Prostate gland (tissue), 2 donors: ENCODE data around the gene PPP1R12B. TPM values are rescaled to one million over a fixed set of nuclear protein-coding genes. Genes with fewer than 3 reads are reported as not detected.
"Not testable (repeated sequence)": the region's sequence is repeated elsewhere in the genome, so short reads cannot be mapped to it uniquely, and the experiment has no call there.

Experiments used
- DNase-seq: peaks from one replicate; pipeline ENCODE4 v3.0.0-alpha.2; 2019; ENCODE audit warnings: low spot score
- H3K27ac ChIP-seq, 2 donors: fragments of 200-600 bp; sonication (generic); 2 replicates each; pipeline ENCODE4 v1.5.1; 2017 to 2019
- H3K27me3 ChIP-seq: fragments of 200-600 bp; sonication (generic); replicated peaks from 2 replicates; pipeline ENCODE4 v1.5.1; 2019; ENCODE audit not compliant: insufficient read depth
- H3K36me3 ChIP-seq, 2 donors: fragments of 200-600 bp; sonication (generic); 1 replicate in 1 of 2; 2 replicates in 1 of 2; pipeline versions ENCODE4 v1.5.1 to v1.8.1; 2017 to 2019
- H3K4me1 ChIP-seq: fragments of 200-600 bp; sonication (generic); replicated peaks from 2 replicates; pipeline ENCODE4 v1.5.1; 2019
- H3K4me3 ChIP-seq, 2 donors: fragments of 200-600 bp; sonication (generic); 2 replicates each; pipeline ENCODE4 v1.5.1; 2017 to 2019
- H3K9me3 ChIP-seq: fragments of 200-600 bp; sonication (generic); 2 replicates; pipeline ENCODE4 v1.5.1; 2017
- CTCF ChIP-seq, 4 experiments: fragments of 200-600 bp in 2 of 4; fragments of 450-650 bp in 2 of 4; sonication (generic) in 2 of 4; IDR thresholded peaks; 1 replicate in 3 of 4; 2 replicates in 1 of 4; pipeline ENCODE4 v1.5.1; 2016 to 2019; ENCODE audit warnings: antibody characterized with exemption in 4 of 4, mild to moderate bottlenecking in 2 of 4, moderate library complexity in 2 of 4
- POLR2A ChIP-seq: fragments of 450-650 bp; IDR thresholded peaks from one replicate; pipeline ENCODE4 v1.6.1; 2016; ENCODE audit warnings: antibody characterized with exemption, mild to moderate bottlenecking
- POLR2AphosphoS5 ChIP-seq: sonication (generic); formaldehyde crosslinking; IDR thresholded peaks from one replicate; pipeline ENCODE4 v1.6.1; 2017; ENCODE audit warnings: antibody characterized with exemption
- WGBS: methylation state at CpG from one replicate; pipeline ENCODE4 v1.1.5; 2018; 5-methylcytosine and 5-hydroxymethylcytosine counted together
- intact Hi-C: fragments of 100-400 bp; cut with DNase I; formaldehyde crosslinking; loops from one replicate; pipeline ENCODE4 v1.14.2; 2022
- total RNA-seq, 2 donors: library from RNA; depleted of rRNA; stranded (reverse); fragments of >200 nt; gene quantifications; one replicate each; pipeline ENCODE4 v1.1.0, GENCODE V29; 2016

PPP1R12B gene
- total RNA-seq, 2 donors from 2014 or later, result 116 to 179 TPM

- peak overlapping the region; percentile 15 to 28 for H3K4me3 ChIP-seq
Observed at GRCh38 chr1:202539166-202539574, 190.7 kb downstream of the PPP1R12B start.

DNA sequence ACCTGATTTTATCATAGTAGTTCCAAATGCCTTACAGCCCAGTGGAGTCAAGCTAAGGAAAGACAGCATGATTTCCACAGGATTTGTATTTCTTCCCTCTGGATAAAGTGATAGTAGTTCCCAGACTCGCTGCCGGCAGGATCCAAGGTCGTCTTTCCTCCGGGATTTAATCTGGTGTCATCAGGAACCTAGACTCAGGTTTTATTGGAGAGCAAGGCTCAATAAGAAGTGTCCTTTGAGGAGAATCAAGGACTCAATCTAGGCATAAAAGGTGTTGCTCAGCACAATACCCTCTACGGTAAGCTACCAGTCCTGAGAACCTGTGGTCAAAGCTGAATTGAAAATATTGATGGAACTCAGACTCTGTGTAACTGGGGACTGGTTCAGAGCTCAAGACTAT lies 191.1 kb downstream of the PPP1R12B start:
- DNase-seq, H3K9me3 ChIP-seq, H3K27me3 ChIP-seq, intact Hi-C loops, H3K4me1 ChIP-seq, H3K36me3 ChIP-seq: not testable (repeated sequence)
- H3K27ac ChIP-seq, result peak overlapping the region; percentile 72 to 73
- peak overlapping the region; percentile 15 to 28 for H3K4me3 ChIP-seq
- WGBS, result 42% methylated on average over 5 of the region's 5 CpGs

More at GRCh38 chr1:202539166-202539574, 190.7 kb downstream of the PPP1R12B start:
- DNase-seq, result peak; percentile 48
- H3K9me3 ChIP-seq, H3K4me1 ChIP-seq, H3K27me3 ChIP-seq, H3K36me3 ChIP-seq, intact Hi-C loops: not testable (repeated sequence)
- peak; percentile 61 for TF ChIP-seq POLR2AphosphoS5
- peak overlapping the region; percentile 72 to 73 for H3K27ac ChIP-seq
- 13% methylated on average over 5 of the region's 5 CpGs for WGBS

GRCh38 chr1:202540014-202540413 lies 191.5 kb downstream of the PPP1R12B start:
- no peak for TF ChIP-seq CTCF (IDR thresholded peaks at IDR 0.05)
- no peak for TF ChIP-seq POLR2AphosphoS5
- TF ChIP-seq POLR2A, result no peak
- H3K9me3 ChIP-seq, result no peaks in the 10 kb centered on the region
- 37% methylated on average over 6 of the region's 6 CpGs for WGBS
- H3K4me1 ChIP-seq, result no peaks in the 10 kb centered on the region
- no peaks in the 10 kb centered on the region for H3K36me3 ChIP-seq
- H3K27ac ChIP-seq, result peak overlapping the region; percentile 72 to 73
- no peak for DNase-seq
- H3K4me3 ChIP-seq, result peak overlapping the region; percentile 15 to 28
- intact Hi-C loops, result no loop called here
- H3K27me3 ChIP-seq, result no peaks in the 10 kb centered on the region

GRCh38 chr1:202540448-202540847 lies 191.9 kb downstream of the PPP1R12B start:
- peak overlapping the region; percentile 72 to 73 for H3K27ac ChIP-seq
- 18% methylated on average over 2 of the region's 2 CpGs for WGBS
- peak overlapping the region; percentile 15 to 28 for H3K4me3 ChIP-seq
- H3K27me3 ChIP-seq, result no peaks in the 10 kb centered on the region
- TF ChIP-seq CTCF (IDR thresholded peaks at IDR 0.05) (no peak), POLR2AphosphoS5 (no peak), POLR2A (no peak)
- no peaks in the 10 kb centered on the region for H3K9me3 ChIP-seq
- no peak for DNase-seq
- no peaks in the 10 kb centered on the region for H3K4me1 ChIP-seq
- H3K36me3 ChIP-seq, result no peaks in the 10 kb centered on the region
- intact Hi-C loops, result no loop called here

- Histone ChIP-seq H3K4me3 (peak overlapping the region; percentile 15 to 28), H3K27ac (peak overlapping the region; percentile 72 to 73)
- 65% methylated on average over 2 of the region's 2 CpGs for WGBS
- H3K9me3 ChIP-seq, intact Hi-C loops, H3K27me3 ChIP-seq, H3K4me1 ChIP-seq, DNase-seq, H3K36me3 ChIP-seq: not testable (repeated sequence)
Observed at GRCh38 chr1:202540858-202541257, 192.4 kb downstream of the PPP1R12B start.

DNA sequence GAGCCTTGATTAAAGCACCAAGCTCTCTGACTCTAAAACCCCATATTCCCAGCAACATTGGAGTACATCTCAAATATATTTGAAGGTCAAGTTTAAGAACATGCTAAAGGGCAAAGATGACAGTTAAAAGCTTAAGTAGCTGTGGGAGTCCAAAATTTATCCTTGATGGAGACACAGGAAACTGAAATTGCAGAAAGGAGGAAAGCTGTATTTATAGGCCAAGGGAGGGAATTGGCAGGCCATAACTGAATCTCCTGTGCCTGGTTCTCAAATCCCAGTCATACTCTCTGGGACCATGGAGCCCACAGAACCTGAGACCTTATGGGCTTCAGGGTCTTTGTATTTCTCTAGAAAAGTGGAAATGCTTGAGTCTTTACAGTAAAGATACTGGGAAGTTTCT lies 193.9 kb downstream of the PPP1R12B start:
- DNase-seq, H3K27me3 ChIP-seq, H3K9me3 ChIP-seq, H3K4me1 ChIP-seq, H3K36me3 ChIP-seq, intact Hi-C loops: not testable (repeated sequence)
- Histone ChIP-seq H3K27ac (peak overlapping the region; percentile 51 to 73), H3K4me3 (peak overlapping the region; percentile 8 to 12)

DNA sequence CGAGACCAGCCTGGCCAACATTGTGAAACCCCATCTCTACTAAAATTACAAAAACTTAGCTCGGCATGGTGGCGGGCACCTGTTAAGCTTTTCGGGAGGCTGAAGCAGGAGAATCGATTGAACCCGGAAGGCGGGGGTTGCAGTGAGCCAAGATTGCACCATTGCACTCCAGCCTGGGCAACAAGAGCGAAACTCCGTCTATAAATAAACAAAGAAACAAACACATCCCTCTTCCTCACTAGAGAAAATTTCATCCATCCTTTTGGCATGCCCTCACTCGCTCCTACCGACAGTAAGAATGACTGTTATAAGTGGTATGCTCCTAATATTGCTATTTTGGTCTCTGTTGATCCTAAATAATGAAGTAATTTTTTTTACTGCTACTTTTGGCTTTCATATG lies 195.0 kb downstream of the PPP1R12B start:
- H3K4me3 ChIP-seq, result peak overlapping the region in 1 of 2 donors; percentile 7
- intact Hi-C loops, H3K4me1 ChIP-seq, DNase-seq, H3K36me3 ChIP-seq, H3K27me3 ChIP-seq, H3K9me3 ChIP-seq: not testable (repeated sequence)
- WGBS, result 71% methylated on average over 11 of the region's 11 CpGs
- peak overlapping the region in 1 of 2 donors; percentile 51 for H3K27ac ChIP-seq

- DNase-seq, H3K4me3 ChIP-seq, H3K9me3 ChIP-seq, H3K27me3 ChIP-seq, intact Hi-C loops, H3K4me1 ChIP-seq, H3K36me3 ChIP-seq: not testable (repeated sequence)
- peak overlapping the region in 1 of 2 donors; percentile 36 for H3K27ac ChIP-seq
- 81% methylated on average over 6 of the region's 6 CpGs for WGBS
Observed at GRCh38 chr1:202544766-202545449, 196.4 kb downstream of the PPP1R12B start.

DNA sequence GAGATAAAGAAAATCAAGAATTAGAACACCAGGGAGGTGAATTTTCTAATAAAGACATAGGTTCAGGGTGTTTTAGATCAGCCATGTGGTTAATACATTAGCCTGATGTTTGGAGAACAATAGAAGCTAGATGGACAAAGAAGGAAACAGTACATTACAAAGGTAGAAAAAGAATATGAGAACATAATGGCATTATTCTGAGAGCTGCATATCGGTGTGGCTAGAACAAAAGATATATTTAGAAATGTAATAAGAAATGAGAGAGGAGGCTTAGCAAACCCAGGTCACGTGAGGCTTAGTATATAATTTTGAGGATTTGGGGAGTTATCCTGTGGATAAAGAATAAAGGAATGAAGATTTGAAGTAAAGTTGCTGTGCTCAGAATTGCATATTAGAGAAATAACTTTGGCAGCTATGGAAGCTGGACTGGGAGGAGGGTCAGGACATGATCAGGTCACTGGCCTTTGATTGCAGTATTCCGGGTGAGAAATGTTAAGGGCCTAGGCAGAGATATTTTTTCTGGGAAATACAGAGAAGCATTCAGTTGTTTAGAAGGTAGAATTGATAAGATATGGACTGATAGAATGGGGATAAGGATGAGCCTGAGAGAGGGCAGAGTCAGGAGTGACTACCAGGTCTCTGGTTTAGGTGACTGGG lies 197.3 kb downstream of the PPP1R12B start:
- 64% methylated on average over 3 of the region's 3 CpGs for WGBS
- H3K4me1 ChIP-seq, H3K9me3 ChIP-seq, H3K4me3 ChIP-seq, intact Hi-C loops, DNase-seq, H3K27me3 ChIP-seq, H3K36me3 ChIP-seq: not testable (repeated sequence)
- peak overlapping the region in 1 of 2 donors; percentile 36 for H3K27ac ChIP-seq

GRCh38 chr1:202546377-202546776 lies 197.9 kb downstream of the PPP1R12B start:
- H3K27ac ChIP-seq, result peak overlapping the region in 1 of 2 donors; percentile 36
- H3K4me1 ChIP-seq, H3K27me3 ChIP-seq, H3K4me3 ChIP-seq, H3K9me3 ChIP-seq, DNase-seq, H3K36me3 ChIP-seq, intact Hi-C loops: not testable (repeated sequence)
- WGBS, result 81% methylated on average over 3 of the region's 3 CpGs
